Retinal pigment epithelial cell (primary cell): ENCODE data around the gene THUMPD1.
"Not testable (repeated sequence)": the region's sequence is repeated elsewhere in the genome, so short reads cannot be mapped to it uniquely, and the experiment has no call there.

Source experiments
- DNase-seq: peaks from one replicate; pipeline ENCODE4 v3.0.0-alpha.2; 2010; ENCODE audit warnings: low read depth
- H3K4me3 ChIP-seq: 2 replicates; pipeline ENCODE4 v1.5.1; 2011; ENCODE audit warnings: mild to moderate bottlenecking, low read length, control low read depth, moderate library complexity
- CTCF ChIP-seq: conservative IDR thresholded peaks from 2 replicates; pipeline ENCODE4 v1.5.1; 2011; ENCODE audit warnings: low read depth, low read length, control low read depth, inconsistent platforms

THUMPD1 gene

GRCh38 chr16:20768818-20769217, 27.2 kb upstream of the THUMPD1 start:
- no peak for DNase-seq
- TF ChIP-seq CTCF: no peak
- no peak overlapping the region for H3K4me3 ChIP-seq

DNA sequence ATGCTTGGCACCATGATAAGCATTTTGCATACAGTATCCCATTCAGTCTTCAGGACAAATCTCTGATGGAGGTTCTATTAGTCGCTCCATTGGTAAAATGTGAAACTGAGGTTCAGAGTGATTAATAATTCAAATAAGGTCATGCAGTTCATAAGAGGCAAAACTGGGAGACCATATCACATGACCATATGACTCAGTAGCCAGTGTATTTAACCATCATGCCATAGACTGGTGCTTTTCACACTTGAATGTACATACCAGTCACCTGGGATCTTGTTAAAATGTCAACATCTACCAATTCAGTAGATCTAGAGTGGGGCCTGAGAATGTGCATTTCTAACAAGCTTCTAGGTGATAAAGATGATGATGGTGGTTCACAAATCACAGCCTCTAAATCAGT, 26.5 kb upstream of the THUMPD1 start:
- no peak overlapping the region for H3K4me3 ChIP-seq
- no peak for TF ChIP-seq CTCF
- DNase-seq: no peak

DNA sequence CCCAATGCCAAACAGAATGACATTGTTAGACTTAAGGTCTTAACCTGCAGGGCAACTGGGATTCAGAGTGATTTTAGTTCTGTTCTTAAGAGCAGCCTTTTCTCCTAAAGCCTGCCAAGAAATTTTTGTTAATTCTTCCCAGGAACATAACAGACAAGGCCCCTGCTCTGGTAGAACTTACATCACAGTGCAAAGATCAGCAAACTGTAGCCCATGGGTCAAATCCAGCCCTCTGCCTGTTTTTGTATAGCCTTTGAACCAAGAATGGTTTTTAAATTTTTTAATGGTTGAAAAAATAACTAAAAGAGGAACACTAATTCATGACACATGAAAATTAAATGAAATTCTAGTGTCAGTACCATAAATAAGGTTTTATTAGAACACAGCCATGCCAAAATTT, 26.0 kb upstream of the THUMPD1 start:
- DNase-seq: no peak
- H3K4me3 ChIP-seq: no peak overlapping the region
- TF ChIP-seq CTCF: no peak

- TF ChIP-seq CTCF: no peak
- no peak overlapping the region for H3K4me3 ChIP-seq
- no peak for DNase-seq
These were observed 24.7 kb upstream of the THUMPD1 start for GRCh38 chr16:20766294-20766693.

DNA sequence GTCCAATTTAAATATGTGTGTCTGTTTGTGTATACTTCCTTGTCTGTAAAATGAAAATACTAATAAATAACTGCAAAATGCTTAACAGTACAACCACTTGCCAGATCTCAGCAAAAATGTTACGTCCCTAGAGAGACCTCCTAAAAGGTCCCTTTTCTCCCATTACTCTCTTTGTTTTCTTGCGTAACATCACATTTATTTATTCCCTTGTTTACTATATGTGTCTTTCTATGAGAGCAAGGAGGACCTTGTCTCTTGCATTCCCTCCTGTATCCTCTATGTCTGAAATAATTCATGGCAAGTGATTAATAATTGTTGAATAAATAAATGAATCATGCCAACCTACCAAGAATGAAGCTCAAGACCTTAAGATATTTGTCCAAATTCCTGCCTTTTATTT, 24.1 kb upstream of the THUMPD1 start:
- H3K4me3 ChIP-seq: no peak overlapping the region
- DNase-seq: no peak
- TF ChIP-seq CTCF: no peak

GRCh38 chr16:20764448-20764847, 22.8 kb upstream of the THUMPD1 start:
- DNase-seq, H3K4me3 ChIP-seq: not testable (repeated sequence)

DNA sequence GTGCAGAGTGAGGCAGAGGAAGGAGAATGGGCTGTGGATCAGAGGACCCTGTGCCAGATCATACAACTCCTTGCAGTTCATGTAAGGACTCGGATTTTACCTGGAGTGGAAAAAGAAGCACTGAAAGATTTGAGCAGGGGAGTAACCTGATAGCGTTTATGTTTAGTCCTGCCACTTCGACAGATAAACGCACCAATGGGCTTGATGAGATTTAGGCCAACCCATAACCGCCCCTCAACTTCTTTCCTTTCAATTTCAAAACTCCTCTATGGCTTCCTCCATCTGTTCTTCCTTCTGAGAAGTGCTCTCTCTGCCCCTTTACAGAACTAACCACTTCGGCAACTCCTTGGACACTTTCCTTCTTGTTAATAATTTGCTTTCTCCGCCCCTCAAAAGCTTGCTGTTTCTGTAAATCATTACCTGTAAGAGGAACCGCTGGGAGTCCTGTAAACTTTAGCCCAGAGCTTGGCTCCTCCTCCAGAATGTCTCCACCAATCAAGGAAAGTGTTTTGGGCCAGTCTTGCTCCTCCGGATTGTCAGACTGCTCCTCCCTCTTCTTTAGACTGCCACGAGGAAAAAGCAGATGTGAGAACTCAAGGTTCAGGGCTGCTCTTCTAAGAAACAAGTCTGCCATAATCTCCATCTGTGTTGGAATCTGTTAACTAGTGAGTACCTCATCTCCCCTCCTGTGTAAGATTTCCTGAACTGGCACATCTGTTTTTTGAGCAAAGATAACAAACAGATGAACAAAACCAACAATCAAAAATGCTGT, 22.0 kb upstream of the THUMPD1 start, which contains the start of gene ACSM3:
ACSM3 (plus strand) TSS at position 554 of the 772 bp plus-strand sequence. CDS start 6,021 bp downstream, outside the sequence.
- H3K4me3 ChIP-seq: peak within 1 kb of the TSS; percentile 28
- TF ChIP-seq CTCF: no peak
- no peak for DNase-seq
